Chondrocyte (in vitro differentiated cells): ENCODE results near the gene GPR150. TPM values are rescaled to one million over a fixed set of nuclear protein-coding genes. Genes with fewer than 3 reads are reported as not detected.

Source experiments
- DNase-seq: peaks from one replicate; pipeline ENCODE4 v3.0.0; 2021; ENCODE audit warnings: mixed read lengths, low spot score
- H3K27ac Mint-ChIP-seq: one replicate; pipeline ENCODE4 v1.8.0; 2021; ENCODE audit warnings: mild to moderate bottlenecking, moderate library complexity, mixed read lengths; ENCODE audit not compliant: unreplicated experiment
- H3K27me3 Mint-ChIP-seq: 2 replicates; pipeline ENCODE4 v1.8.0; 2021; ENCODE audit warnings: low read depth, mixed read lengths
- H3K36me3 Mint-ChIP-seq: 2 replicates; pipeline ENCODE4 v1.8.0; 2021; ENCODE audit warnings: low read depth, mixed read lengths
- H3K4me1 Mint-ChIP-seq: 2 replicates; pipeline ENCODE4 v1.8.0; 2021; ENCODE audit warnings: low read depth, mild to moderate bottlenecking, mixed read lengths
- H3K4me3 Mint-ChIP-seq: one replicate; pipeline ENCODE4 v1.8.0; 2021; ENCODE audit warnings: mild to moderate bottlenecking, moderate library complexity, mixed read lengths; ENCODE audit not compliant: unreplicated experiment
- H3K9me3 Mint-ChIP-seq: 2 replicates; pipeline ENCODE4 v1.8.0; 2021; ENCODE audit warnings: low read depth, mixed read lengths
- CTCF ChIP-seq: fragments of 200-600 bp; sonication (generic); IDR thresholded peaks from 2 replicates; pipeline ENCODE4 v1.5.0; 2021; ENCODE audit warnings: antibody characterized with exemption, mild to moderate bottlenecking, moderate library complexity
- total RNA-seq: library from RNA; stranded (reverse); gene quantifications from 3 replicates; pipeline ENCODE4 v1.2.1, GENCODE V29; 2021

Gene GPR150
- total RNA-seq, 1 donor from 2014 or later, result 0.42 TPM

- no peak for DNase-seq
- peaks cover 13% of the 10 kb centered on the region for H3K4me1 Mint-ChIP-seq
Measured at GRCh38 chr5:95662946-95663345, 43.1 kb downstream of the GPR150 start.

GRCh38 chr5:95664204-95664786 lies 44.4 kb downstream of the GPR150 start:
- Mint-ChIP-seq H3K9me3 (no peaks in the 10 kb centered on the region), H3K27me3 (no peaks in the 10 kb centered on the region), H3K4me1 (peaks cover 25% of the 10 kb centered on the region), H3K4me3 (no peak overlapping the region), H3K36me3 (no peaks in the 10 kb centered on the region), H3K27ac (no peak overlapping the region)
- peak; percentile 99 for TF ChIP-seq CTCF
- no peak for DNase-seq

More at GRCh38 chr5:95662946-95663345, 43.1 kb downstream of the GPR150 start:
- no peak for TF ChIP-seq CTCF
- H3K36me3 Mint-ChIP-seq, result no peaks in the 10 kb centered on the region
- no peak overlapping the region for H3K4me3 Mint-ChIP-seq
- H3K27ac Mint-ChIP-seq, result no peak overlapping the region
- no peaks in the 10 kb centered on the region for H3K27me3 Mint-ChIP-seq
- no peaks in the 10 kb centered on the region for H3K9me3 Mint-ChIP-seq

DNA sequence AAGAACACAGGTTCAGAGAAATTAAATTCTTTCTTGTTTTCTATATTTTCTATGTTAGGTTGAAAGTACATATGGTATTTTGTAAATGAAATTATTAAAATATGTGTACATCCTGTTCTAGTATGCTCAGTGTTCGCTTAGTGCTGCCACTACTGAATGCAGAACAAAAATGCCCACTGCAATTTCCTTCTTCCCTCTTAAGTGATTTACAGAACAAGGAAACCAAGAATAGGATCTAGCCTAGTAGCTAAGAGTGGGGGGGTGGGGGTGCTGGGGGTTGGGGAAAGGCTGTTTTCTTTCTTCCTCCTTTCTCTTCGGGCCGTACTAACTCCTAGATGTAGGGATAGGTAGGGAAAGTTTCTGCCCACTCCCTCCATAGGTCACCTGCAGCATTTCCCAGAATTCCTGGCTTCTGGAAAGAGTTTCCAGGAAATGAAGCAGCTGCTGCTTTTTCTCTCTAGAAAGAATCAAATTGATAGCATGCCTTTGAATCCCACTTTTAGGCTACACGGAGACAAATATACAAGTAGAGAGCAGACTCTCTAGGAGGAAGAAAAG lies 47.3 kb downstream of the GPR150 start:
- no peak for TF ChIP-seq CTCF
- Mint-ChIP-seq H3K27me3 (no peaks in the 10 kb centered on the region), H3K9me3 (no peaks in the 10 kb centered on the region), H3K4me3 (no peak overlapping the region), H3K4me1 (peaks cover 43% of the 10 kb centered on the region), H3K36me3 (no peaks in the 10 kb centered on the region), H3K27ac (no peak overlapping the region)
- no peak for DNase-seq

DNA sequence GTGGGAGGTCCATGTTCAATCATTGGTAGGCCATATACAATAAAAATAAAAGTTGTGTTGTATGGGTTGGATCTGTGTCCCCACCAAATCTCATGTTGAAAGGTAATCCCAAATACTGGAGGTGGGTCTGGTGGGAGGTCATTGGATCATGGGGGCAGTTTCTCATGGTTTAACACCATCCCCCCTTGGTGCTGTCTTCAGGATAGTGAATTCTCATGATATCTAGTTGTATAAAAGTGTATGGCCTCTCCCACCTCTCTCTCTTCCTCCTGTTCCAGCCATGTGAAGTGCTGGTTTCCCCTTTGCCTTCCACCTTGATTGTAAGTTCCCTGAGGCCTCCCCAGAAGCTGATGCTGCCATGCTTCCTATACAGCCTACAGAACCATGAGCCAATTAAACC lies 47.8 kb downstream of the GPR150 start:
- H3K9me3 Mint-ChIP-seq, result no peaks in the 10 kb centered on the region
- no peaks in the 10 kb centered on the region for H3K27me3 Mint-ChIP-seq
- no peak overlapping the region for H3K4me3 Mint-ChIP-seq
- peak overlapping the region; percentile 30 for H3K27ac Mint-ChIP-seq
- H3K36me3 Mint-ChIP-seq, result no peaks in the 10 kb centered on the region
- H3K4me1 Mint-ChIP-seq, result peaks cover 46% of the 10 kb centered on the region
- DNase-seq, result no peak
- no peak for TF ChIP-seq CTCF

DNA sequence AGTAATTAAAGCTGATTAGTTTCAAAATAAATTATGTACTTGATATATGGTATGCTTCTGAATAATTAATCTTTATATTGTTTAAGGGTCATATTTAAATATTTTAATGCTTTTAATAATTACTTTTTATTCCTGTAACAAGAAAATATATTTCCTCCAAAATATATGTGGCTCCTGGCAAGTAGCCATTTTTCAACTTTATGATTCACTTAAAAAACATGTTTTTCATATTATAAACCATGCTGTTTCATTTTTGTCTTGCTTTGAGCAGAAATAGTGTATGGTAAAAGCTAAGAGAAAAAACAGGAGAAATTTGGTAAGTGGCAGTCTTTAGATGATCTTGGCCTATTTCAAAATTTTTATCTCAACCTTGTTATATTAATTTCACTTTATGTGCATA lies 48.3 kb downstream of the GPR150 start:
- Mint-ChIP-seq H3K4me1 (peaks cover 52% of the 10 kb centered on the region), H3K9me3 (no peaks in the 10 kb centered on the region), H3K27ac (peak overlapping the region; percentile 74), H3K4me3 (no peak overlapping the region), H3K27me3 (no peaks in the 10 kb centered on the region), H3K36me3 (no peaks in the 10 kb centered on the region)
- DNase-seq, result no peak
- TF ChIP-seq CTCF, result no peak
